ENCODE results near the gene SFMBT1.

SFMBT1 gene

GRCh38 chr3:52856666-52857065 lies 189.2 kb downstream of the SFMBT1 start:
- no peak for DNase-seq (ENCODE audit: low read depth in 2 of 2)

- DNase-seq (ENCODE audit: low read depth in 2 of 2), result no peak
Observed at GRCh38 chr3:52854013-52854412, 191.9 kb downstream of the SFMBT1 start.

Measured in stimulated activated CD8-positive, alpha-beta memory T cell treated with anti-CD3 and anti-CD28 coated beads, Interleukin-7, amount 100 ng/mL, for 4 hours (primary cell).